ENCODE data around the gene TBC1D1.

TBC1D1 gene

GRCh38 chr4:38154681-38155588, 264.1 kb downstream of the TBC1D1 start:
- no peak for DNase-seq

- no peak for DNase-seq
Measured at GRCh38 chr4:38155589-38156294, 264.9 kb downstream of the TBC1D1 start.

GRCh38 chr4:38157592-38157991, 266.7 kb downstream of the TBC1D1 start:
- DNase-seq, result peak; percentile 69

- peak; percentile 89 for DNase-seq
Measured at GRCh38 chr4:38160487-38161207, 269.8 kb downstream of the TBC1D1 start.

GRCh38 chr4:38161208-38162113, 270.6 kb downstream of the TBC1D1 start:
- DNase-seq, result no peak

GRCh38 chr4:38162240-38162784, 271.4 kb downstream of the TBC1D1 start:
- peak; percentile 94 for DNase-seq

GRCh38 chr4:38163216-38164006, 272.5 kb downstream of the TBC1D1 start:
- DNase-seq, result no peak

- DNase-seq, result no peak
Measured at GRCh38 chr4:38164346-38164745, 273.5 kb downstream of the TBC1D1 start.

GRCh38 chr4:38166082-38166481, 275.2 kb downstream of the TBC1D1 start:
- no peak for DNase-seq

GRCh38 chr4:38166768-38167167, 275.9 kb downstream of the TBC1D1 start:
- no peak for DNase-seq

- DNase-seq, result no peak
Measured at GRCh38 chr4:38167973-38168372, 277.1 kb downstream of the TBC1D1 start.

- DNase-seq, result no peak
Measured at GRCh38 chr4:38169524-38169923, 278.6 kb downstream of the TBC1D1 start.

GRCh38 chr4:38170338-38171169, 279.7 kb downstream of the TBC1D1 start:
- peak; percentile 32 for DNase-seq

- DNase-seq, result no peak
Measured at GRCh38 chr4:38172078-38172477, 281.2 kb downstream of the TBC1D1 start.

- DNase-seq, result no peak
Measured at GRCh38 chr4:38173935-38174518, 283.1 kb downstream of the TBC1D1 start.

- DNase-seq, result no peak
Measured at GRCh38 chr4:38174801-38175200, 283.9 kb downstream of the TBC1D1 start.

GRCh38 chr4:38176165-38176564, 285.3 kb downstream of the TBC1D1 start:
- no peak for DNase-seq

- DNase-seq, result peak; percentile 17
Measured at GRCh38 chr4:38177035-38177546, 286.2 kb downstream of the TBC1D1 start.

- DNase-seq, result peak; percentile 75
Measured at GRCh38 chr4:38177641-38178391, 286.9 kb downstream of the TBC1D1 start.
